DND-41 (cell line): ENCODE data around the gene DLG1.

Experiments
- ATAC-seq: fragments of 200-7000 bp; cut with Tn5 transposase; 3 replicates; pipeline ENCODE4 v1.9.1; 2021; ENCODE audit warnings: low read depth; ENCODE audit not compliant: insufficient read depth
- DNase-seq: peaks from one replicate; pipeline ENCODE4 v3.0.0-alpha.2; 2020
- H2AFZ ChIP-seq: 2 replicates; pipeline ENCODE4 v1.6.0; 2012; ENCODE audit warnings: low read depth, low read length
- H3K27ac ChIP-seq: 2 replicates; pipeline ENCODE4 v1.5.1; 2012; ENCODE audit warnings: low read length, inconsistent platforms
- H3K27me3 ChIP-seq: fragments of 200-600 bp; sonication (generic); 2 replicates; pipeline ENCODE4 v1.6.0; 2012; ENCODE audit warnings: low read length, mild to moderate bottlenecking, inconsistent platforms; ENCODE audit not compliant: insufficient read depth, poor library complexity
- H3K36me3 ChIP-seq: 2 replicates; pipeline ENCODE4 v1.5.1; 2012; ENCODE audit warnings: low read length, inconsistent platforms; ENCODE audit not compliant: insufficient read depth
- H3K4me1 ChIP-seq: 2 replicates; pipeline ENCODE4 v1.5.1; 2012; ENCODE audit warnings: mild to moderate bottlenecking, low read length; ENCODE audit not compliant: insufficient read depth
- H3K4me2 ChIP-seq: 2 replicates; pipeline ENCODE4 v1.6.0; 2012; ENCODE audit warnings: mild to moderate bottlenecking, moderate library complexity, low read length, inconsistent platforms; ENCODE audit not compliant: insufficient read depth
- H3K4me3 ChIP-seq, 2 experiments: fragments of 200-600 bp in 1 of 2; shearing (Covaris generic) in 1 of 2; 2 replicates each; pipeline ENCODE4 v1.5.1; 2012 to 2016; ENCODE audit warnings: inconsistent platforms in 2 of 2, low read length in 2 of 2, mild to moderate bottlenecking in 2 of 2, low read depth in 1 of 2, moderate library complexity in 1 of 2
- H3K79me2 ChIP-seq: 2 replicates; pipeline ENCODE4 v1.6.0; 2012; ENCODE audit warnings: low read length, inconsistent platforms; ENCODE audit not compliant: insufficient read depth
- H3K9ac ChIP-seq: 2 replicates; pipeline ENCODE4 v1.6.0; 2012; ENCODE audit warnings: low read depth, mild to moderate bottlenecking, inconsistent platforms, low read length, moderate library complexity
- H3K9me3 ChIP-seq: 2 replicates; pipeline ENCODE4 v1.5.1; 2012; ENCODE audit warnings: low read length, moderate library complexity, mild to moderate bottlenecking, inconsistent platforms; ENCODE audit not compliant: insufficient read depth, severe bottlenecking
- H4K20me1 ChIP-seq: 2 replicates; pipeline ENCODE4 v1.6.0; 2012; ENCODE audit warnings: low read length; ENCODE audit not compliant: insufficient read depth
- EZH2 ChIP-seq: IDR thresholded peaks from 3 replicates; pipeline ENCODE4 v1.6.1; 2012; ENCODE audit warnings: borderline replicate concordance, low read depth, mild to moderate bottlenecking, moderate library complexity, low read length, inconsistent platforms; ENCODE audit not compliant: severe bottlenecking
- TF ChIP-seq, protein P1 (sequence below): IDR thresholded peaks from 2 replicates; pipeline ENCODE4 v1.5.1; 2012; ENCODE audit warnings: borderline replicate concordance, low read length, moderate library complexity, mild to moderate bottlenecking; ENCODE audit not compliant: poor library complexity, severe bottlenecking; ENCODE audit errors: extremely low read depth

The DLG1 gene

DNA sequence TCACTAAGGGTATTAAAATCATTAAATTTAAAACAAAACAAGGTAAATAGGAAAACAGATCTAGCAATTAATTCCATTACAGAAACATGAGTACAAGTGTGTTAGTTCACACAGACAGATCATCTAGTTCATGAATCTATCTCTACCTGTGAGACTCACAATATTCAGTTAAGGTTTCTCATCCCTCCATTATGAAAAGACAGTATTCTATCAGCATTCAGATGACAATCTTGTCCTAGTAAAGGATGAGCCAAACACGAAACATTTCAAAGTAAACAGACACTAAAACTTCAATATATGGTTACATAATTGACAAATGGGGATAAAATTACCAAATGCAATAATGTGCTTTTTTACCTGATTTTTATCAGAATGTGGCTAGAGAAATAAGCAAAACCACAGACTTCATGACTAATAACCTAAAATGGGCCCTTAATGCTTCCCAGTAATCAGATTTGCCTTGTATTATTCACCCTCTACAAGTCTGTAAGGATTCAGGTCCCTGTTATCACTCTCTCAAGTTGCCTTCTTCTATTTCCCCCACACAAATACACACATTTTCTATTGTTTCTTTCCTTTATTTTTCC lies 126.8 kb downstream of the DLG1 start:
- Histone ChIP-seq H3K27me3 (no peaks in the 10 kb centered on the region), H3K4me3 (no peak overlapping the region), H3K4me1 (0 out of 2 replicates have a peak, but pooled peaks cover 3% of the 10 kb centered on the region), H3K9ac (no peak overlapping the region), H3K9me3 (no peaks in the 10 kb centered on the region), H3K27ac (no peak overlapping the region), H3K4me2 (no peak overlapping the region), H4K20me1 (no peaks in the 10 kb centered on the region), H2AFZ (no peak overlapping the region), H3K36me3 (0 out of 2 replicates have a peak, but pooled peaks cover 4% of the 10 kb centered on the region), H3K79me2 (peaks cover 7% of the 10 kb centered on the region)
- DNase-seq (no peak), ATAC-seq (no peak)
- no peak for TF ChIP-seq EZH2
- TF ChIP-seq, protein P1, sequence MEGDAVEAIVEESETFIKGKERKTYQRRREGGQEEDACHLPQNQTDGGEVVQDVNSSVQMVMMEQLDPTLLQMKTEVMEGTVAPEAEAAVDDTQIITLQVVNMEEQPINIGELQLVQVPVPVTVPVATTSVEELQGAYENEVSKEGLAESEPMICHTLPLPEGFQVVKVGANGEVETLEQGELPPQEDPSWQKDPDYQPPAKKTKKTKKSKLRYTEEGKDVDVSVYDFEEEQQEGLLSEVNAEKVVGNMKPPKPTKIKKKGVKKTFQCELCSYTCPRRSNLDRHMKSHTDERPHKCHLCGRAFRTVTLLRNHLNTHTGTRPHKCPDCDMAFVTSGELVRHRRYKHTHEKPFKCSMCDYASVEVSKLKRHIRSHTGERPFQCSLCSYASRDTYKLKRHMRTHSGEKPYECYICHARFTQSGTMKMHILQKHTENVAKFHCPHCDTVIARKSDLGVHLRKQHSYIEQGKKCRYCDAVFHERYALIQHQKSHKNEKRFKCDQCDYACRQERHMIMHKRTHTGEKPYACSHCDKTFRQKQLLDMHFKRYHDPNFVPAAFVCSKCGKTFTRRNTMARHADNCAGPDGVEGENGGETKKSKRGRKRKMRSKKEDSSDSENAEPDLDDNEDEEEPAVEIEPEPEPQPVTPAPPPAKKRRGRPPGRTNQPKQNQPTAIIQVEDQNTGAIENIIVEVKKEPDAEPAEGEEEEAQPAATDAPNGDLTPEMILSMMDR, result no peak

DNA sequence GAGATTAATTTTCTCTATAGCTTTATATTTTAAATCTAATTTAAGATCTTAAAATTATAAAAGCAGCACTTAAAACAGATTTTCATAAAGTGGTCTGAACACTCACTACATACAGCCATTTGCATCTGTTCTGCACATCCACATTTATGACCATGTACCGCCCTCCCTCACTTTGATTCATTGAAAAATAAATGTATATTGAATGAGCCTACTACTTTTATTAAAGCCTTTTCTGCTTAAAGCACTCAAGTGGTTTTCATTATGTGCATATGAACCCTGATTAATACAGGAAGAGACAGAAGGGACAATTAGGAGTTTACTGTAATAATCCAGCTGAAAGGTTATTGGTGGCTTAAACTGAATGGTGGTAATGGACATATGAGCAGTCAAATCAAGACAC lies 129.4 kb downstream of the DLG1 start:
- Histone ChIP-seq H3K27ac (no peak overlapping the region), H4K20me1 (peaks cover 3% of the 10 kb centered on the region; the same call in 1 of the 2 replicates), H3K9ac (no peak overlapping the region), H3K9me3 (no peaks in the 10 kb centered on the region), H3K36me3 (no peaks in the 10 kb centered on the region), H3K27me3 (no peaks in the 10 kb centered on the region), H3K79me2 (peaks cover 9% of the 10 kb centered on the region), H3K4me3 (no peak overlapping the region), H2AFZ (no peak overlapping the region), H3K4me1 (no peaks in the 10 kb centered on the region), H3K4me2 (no peak overlapping the region)
- no peak for ATAC-seq
- no peak for DNase-seq
- TF ChIP-seq EZH2, result no peak
- TF ChIP-seq, protein P1, result no peak

DNA sequence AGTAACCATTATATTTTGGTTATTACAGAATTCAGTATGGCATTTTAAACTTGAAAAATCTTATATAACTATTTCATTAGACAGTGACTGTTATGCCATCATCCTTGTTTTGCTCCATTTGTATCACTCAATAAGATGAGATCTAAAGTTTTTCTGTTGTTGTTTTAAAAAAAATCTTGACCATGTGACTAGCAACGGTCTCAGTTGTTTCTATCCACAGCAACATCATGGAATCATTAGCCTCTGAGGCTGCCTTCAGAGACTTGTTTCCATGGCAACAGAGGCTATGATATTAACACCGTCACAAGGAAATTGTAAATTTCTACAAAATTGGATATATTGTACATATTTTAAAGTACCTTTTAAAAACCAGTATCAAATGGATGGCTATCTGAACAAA lies 129.8 kb downstream of the DLG1 start:
- Histone ChIP-seq H3K36me3 (no peaks in the 10 kb centered on the region), H3K4me1 (no peaks in the 10 kb centered on the region), H3K27ac (no peak overlapping the region), H3K4me3 (no peak overlapping the region), H2AFZ (no peak overlapping the region), H3K9me3 (no peaks in the 10 kb centered on the region), H3K27me3 (no peaks in the 10 kb centered on the region), H4K20me1 (peaks cover 3% of the 10 kb centered on the region; the same call in 1 of the 2 replicates), H3K4me2 (no peak overlapping the region), H3K79me2 (peaks cover 7% of the 10 kb centered on the region), H3K9ac (no peak overlapping the region)
- ATAC-seq, result no peak
- DNase-seq, result no peak
- TF ChIP-seq EZH2, result no peak
- TF ChIP-seq, protein P1, result no peak
